Cardiac septum (tissue), 1 donor: ENCODE data around the gene KCNG2. TPM values are rescaled to one million over a fixed set of nuclear protein-coding genes. Genes with fewer than 3 reads are reported as not detected.

Source experiments
- DNase-seq: peaks from one replicate; pipeline ENCODE4 v3.0.0-alpha.2; 2020; ENCODE audit warnings: low spot score
- intact Hi-C: fragments of 100-400 bp; cut with DNase I; formaldehyde crosslinking; loops from one replicate; pipeline ENCODE4 v1.14.0; 2022
- total RNA-seq: library from RNA; stranded (reverse); fragmentation: NEBNext Ultra II Directional; extraction: Animal tissue kit (Norgen Biotek cat#: 25700); gene quantifications from one replicate; pipeline ENCODE4 v1.2.1, GENCODE V29; 2021
- donor health status: DM: no; HTN: no; CAD: no.

KCNG2 gene
- total RNA-seq, 1 donor from 2014 or later: 0.32 TPM

GRCh38 chr18:79782566-79783308 lies 15.0 kb upstream of the KCNG2 start:
- peak; percentile 69 for DNase-seq
- intact Hi-C loops: no loop called here

DNA sequence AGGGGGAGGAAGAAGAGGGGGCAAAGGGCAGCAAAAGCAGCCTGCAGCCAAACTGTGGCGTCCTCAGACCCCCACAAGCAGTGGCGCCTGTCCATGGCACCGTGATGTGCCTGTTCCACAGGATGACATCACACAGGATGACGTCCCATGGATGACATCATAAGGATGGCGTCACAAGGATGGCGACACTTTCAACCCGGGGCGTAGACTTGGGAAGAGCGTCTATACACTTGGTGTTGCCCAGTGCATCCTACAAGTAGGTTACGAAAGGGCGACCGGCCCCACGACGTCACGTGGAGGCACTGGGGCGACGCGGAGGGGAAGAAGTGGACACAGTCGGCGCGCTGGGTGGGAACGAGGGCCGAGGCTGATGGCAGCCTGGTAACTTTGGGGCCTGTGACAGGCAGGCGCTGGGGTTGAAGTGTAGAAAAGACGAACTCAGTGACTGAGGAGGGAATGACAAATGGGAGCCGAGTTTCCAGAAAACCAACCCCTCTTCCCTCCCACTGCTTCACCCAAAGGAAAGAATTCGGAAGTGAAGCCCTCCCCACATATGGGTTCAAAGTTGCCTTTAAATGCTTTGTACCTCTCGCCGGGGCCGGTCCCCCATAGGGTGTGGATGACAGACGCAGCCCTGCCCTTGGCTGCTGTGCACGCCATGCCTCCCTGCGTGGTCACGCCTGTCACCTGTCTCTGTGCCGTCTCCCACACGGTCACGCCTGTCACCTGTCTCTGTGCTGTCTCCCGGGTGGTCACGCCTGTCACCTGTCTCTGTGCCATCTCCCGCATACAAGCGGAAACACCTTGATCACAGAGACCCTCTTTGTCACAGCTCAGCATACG lies 13.4 kb upstream of the KCNG2 start:
- no peak for DNase-seq
- intact Hi-C loops: no loop called here

- no peak for DNase-seq
- intact Hi-C loops: no loop called here
These were observed 12.6 kb upstream of the KCNG2 start for GRCh38 chr18:79784965-79785770.

DNA sequence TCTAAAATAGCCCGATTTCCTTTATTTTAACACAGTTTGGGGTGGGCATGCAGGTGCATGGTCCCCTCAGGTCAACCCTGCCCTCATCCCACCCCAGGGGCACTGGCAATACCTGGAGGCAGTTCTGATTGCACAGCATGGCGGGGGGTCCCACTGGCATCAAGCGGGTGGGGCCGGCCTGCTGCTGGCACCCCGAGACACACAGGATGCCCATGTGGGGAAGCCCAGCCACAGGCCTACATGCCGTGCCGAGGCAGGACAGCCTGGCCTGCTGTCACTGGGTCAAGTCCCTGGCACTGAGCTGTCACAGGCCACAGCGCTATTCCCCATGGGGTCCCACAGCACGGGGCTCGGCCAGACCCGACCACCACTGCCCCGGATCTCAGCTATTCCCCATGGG lies 11.9 kb upstream of the KCNG2 start:
- intact Hi-C loops: no loop called here
- no peak for DNase-seq

GRCh38 chr18:79786304-79786703 lies 11.4 kb upstream of the KCNG2 start:
- no peak for DNase-seq

DNA sequence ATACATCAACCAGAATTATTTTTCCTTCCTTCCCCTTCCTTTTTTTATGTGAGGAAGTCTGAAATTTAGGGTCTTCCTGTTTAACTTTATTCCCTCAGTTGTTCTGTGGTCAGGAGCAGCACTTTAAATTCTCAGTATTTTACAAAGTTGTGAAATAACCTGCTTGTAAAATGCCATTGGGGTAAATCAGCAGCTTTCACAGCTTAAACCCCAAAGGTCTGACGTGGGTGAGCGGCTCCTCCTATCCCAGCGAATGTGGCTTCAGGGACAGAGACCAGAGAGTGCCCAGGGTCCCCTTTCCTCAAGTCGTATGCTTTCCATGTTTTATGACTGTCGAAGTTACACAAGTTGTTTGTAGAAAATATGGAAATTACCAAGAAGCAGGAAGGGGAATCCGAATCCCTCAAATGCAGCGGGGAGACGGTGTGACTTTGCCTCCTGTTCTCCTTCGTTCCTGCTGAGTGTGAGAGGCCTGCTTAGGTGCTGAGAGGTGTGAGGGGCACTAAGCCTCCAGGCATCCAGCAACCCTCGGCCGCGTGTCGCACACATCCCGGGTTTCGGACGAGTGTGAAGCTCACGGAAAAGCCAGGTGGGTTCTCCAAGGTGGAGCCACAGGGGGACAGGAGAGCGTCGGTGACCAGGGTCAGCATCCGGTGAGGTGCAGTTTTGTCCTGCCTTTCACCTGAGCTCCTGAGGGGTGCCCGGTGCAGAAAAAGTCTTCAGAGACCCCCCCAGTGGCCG lies 10.8 kb upstream of the KCNG2 start:
- peak; percentile 29 for DNase-seq
- intact Hi-C loops: no loop called here

More at GRCh38 chr18:79786304-79786703, 11.4 kb upstream of the KCNG2 start:
- intact Hi-C loops: no loop called here

DNA sequence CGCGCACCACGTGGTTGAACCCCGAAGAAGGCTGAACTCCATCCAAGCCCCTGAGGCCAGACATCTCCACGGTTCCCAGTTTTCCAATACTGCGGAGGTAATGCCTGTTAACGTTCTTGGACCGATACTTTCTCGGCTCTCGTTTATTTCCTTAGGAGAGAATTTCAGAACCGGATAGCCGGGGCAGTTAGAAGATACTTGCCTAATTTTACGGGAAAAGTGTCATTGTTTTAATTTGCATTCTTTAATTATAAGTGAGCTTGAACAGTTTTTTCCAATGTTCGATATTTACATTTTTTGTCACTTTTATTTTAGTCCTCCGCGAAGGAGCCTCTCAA lies 10.2 kb upstream of the KCNG2 start:
- intact Hi-C loops: no loop called here
- no peak for DNase-seq

DNA sequence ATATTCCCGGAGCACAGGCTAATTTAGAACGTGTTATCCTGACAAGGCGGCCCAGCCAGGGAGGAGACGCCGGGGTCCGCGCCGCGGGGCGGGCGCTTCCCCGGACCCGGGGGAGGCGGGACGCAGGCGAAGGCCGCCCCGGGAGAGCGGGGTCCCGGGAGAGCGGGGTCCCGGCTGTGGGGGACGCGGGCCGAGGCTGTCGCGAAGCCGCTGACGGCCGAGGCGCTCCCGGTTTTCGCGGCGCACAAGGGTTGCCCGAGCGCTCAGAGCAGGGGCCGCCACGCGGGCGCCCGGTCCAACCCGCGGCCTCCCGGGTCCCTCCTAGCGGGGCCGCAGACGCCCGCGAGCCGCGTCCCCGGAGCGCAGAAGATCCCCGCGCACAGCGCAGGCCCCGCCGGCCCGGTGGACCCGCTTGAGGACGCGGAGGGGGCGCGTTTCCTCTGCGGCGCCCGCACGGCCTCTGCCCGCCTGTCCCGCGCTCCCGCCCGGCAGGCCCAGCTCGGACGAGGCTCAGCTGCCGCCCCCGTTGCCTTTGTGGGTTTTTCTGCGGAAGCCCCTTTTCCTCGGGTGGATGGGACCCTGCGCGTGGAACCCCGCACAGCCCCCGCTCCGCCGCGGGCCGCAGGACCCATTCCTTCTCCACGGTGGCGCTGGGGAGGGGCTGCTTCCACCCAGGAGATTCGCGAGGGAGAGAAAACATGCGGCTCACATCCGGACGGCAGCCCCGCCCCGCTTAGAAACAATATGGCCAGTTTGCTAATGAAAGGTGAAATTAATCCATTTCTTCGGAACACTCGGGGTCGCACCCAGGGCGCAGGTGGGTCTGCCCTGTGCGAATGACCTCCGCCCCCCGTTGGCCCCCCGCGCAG lies 9.6 kb upstream of the KCNG2 start:
- intact Hi-C loops: no loop called here
- peak; percentile 24 for DNase-seq

DNA sequence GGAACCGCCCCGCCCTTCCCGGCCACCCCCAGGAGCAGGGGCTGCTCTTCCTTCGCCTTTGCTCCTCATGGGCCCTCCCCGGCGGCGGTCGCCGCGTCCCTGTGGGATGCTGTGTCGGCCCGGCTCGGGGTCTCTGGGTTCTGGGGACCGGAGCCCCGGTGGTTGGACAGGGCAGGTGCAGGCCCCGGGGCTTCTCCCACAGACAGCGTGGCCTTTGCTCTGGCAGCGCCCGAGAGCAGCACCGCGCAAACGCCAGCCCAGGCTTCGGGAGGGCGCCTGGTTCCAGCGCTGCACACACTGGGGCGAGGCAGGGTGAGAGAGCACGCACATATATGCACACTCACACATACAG lies 9.0 kb upstream of the KCNG2 start:
- intact Hi-C loops: no loop called here
- DNase-seq: peak; percentile 63

DNA sequence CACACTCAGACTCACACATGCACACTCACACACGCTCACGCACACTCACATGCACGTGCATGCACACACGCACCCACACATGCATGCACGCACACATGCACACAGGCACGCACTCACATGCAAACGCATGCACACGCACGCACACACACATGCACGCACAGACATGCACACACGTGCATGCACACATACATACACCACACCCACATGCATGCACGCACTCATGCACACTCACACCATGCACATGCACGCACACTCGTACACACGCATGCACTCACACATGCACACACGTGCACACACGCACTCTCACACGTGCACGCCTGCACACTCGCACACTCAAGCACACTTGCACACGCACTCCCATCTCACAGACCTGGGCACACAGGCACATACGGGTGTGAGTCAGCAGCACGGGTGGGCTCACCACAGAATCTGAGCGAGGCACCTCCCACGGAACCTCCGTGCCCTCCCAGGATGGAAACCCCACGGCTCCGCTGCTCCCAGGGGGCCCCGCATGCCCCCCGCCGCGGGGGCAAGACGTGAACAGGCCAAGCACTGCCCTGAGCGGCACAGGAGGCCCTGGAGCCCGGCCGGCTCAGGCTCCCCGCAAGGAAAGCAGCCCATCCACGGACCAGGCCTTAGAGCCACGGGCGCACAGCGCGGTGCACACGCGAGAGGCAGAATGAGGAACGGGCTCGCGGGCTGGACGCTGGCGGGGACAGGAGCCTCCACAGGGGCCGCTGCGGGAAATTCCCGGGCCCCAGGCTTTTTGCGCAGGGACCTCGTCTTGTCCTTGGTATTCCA lies 8.4 kb upstream of the KCNG2 start:
- intact Hi-C loops: no loop called here
- peak; percentile 58 for DNase-seq

GRCh38 chr18:79789901-79790890 lies 7.5 kb upstream of the KCNG2 start:
- peak; percentile 72 for DNase-seq
- intact Hi-C loops: no loop called here

GRCh38 chr18:79790996-79791972 lies 6.5 kb upstream of the KCNG2 start:
- DNase-seq: peak; percentile 81
- intact Hi-C loops: no loop called here

DNA sequence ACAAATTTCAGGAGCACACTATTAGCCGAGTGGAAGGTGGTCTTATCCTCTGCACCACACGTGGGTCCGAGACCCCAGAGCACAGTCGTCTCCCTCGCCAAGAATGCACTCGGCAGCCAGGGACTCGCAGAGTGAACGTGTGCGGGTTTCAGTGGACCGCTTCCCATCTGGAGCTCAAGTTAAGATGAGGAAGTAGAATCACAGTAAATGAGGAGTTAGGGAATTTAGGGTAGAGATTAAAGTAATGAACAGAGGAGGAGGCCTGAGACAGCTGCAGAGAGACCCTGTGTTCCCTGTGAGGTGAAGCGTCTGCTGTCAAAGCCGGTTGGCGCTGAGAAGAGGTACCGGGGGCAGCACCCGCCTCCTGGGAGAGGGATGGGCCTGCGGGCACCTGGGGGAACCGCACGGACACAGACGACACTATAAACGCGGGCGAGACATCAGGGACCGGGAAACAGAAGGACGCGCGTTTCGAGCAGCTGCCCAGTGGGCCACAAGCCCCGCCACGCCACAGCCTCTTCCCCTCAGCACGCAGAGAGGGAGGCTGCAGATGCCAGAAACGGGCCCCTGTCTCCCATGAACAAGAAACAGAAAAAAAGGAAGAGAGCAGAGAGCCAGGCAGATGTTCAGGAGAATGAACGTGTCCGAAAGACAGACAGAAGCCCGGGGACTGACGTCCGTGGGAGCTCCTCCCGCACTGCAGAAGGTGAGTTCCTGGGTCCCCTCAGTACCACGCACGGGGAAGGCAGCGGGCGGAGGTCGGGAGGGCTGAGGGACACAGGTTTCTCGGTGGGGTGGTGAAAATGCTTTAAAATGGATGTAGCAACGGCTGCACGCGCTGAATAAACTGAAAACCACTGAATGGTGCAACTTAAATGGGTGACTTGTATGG lies 5.4 kb upstream of the KCNG2 start:
- intact Hi-C loops: no loop called here
- peak; percentile 73 for DNase-seq

GRCh38 chr18:79792988-79793355 lies 4.8 kb upstream of the KCNG2 start:
- intact Hi-C loops: no loop called here
- DNase-seq: peak; percentile 76

DNA sequence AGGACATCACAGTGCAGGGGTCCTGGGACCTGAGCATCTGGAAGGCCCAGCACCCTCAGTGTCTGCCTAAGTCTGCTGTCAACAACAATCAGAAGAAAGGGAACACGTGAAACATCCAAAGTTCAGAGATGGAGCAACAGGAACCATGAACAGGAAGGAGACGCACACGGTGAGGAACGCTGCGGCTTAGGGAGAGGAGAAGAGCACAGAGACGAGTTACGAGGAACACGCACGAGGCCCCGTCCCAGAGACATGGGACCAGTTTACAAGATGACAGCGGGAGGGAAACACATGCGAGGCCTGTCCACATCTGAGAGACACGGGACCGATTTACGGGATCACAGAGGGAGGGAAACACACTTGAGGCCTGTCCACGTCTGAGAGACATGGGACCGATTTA lies 2.9 kb upstream of the KCNG2 start:
- no peak for DNase-seq

More for the DNA sequence above, 2.9 kb upstream of the KCNG2 start:
- intact Hi-C loops: no loop called here
